H9 (cell line): Measurements from ENCODE around the gene PRR3. TPM values are rescaled to one million over a fixed set of nuclear protein-coding genes. Genes with fewer than 3 reads are reported as not detected.
A peak's percentile ranks its signal among the peaks of the same experiment; 100 is the strongest.

Experiments
- DNase-seq: peaks from one replicate; pipeline ENCODE4 v3.0.0-alpha.2; 2017
- H2AFZ ChIP-seq: one replicate; pipeline ENCODE4 v1.6.1; 2013; ENCODE audit warnings: mild to moderate bottlenecking, low read length, control low read depth, moderate library complexity
- H2AK5ac ChIP-seq: 2 replicates; pipeline ENCODE4 v1.6.1; 2013; ENCODE audit warnings: low read length, control low read depth, mixed read lengths; ENCODE audit not compliant: insufficient read length
- H2BK120ac ChIP-seq: one replicate; pipeline ENCODE4 v1.6.1; 2013; ENCODE audit warnings: low read depth, mild to moderate bottlenecking, low read length, control low read depth, inconsistent platforms; ENCODE audit not compliant: poor library complexity, severe bottlenecking
- H2BK12ac ChIP-seq: 2 replicates; pipeline ENCODE4 v1.6.1; 2013; ENCODE audit warnings: low read length, control low read depth, mixed read lengths, low read depth; ENCODE audit not compliant: insufficient read length
- H2BK15ac ChIP-seq: 2 replicates; pipeline ENCODE4 v1.6.1; 2013; ENCODE audit warnings: low read depth, low read length, control low read depth
- H2BK20ac ChIP-seq: one replicate; pipeline ENCODE4 v1.6.1; 2013; ENCODE audit warnings: low read depth, mild to moderate bottlenecking, low read length, control low read depth, inconsistent platforms; ENCODE audit not compliant: poor library complexity, severe bottlenecking
- H2BK5ac ChIP-seq: 2 replicates; pipeline ENCODE4 v1.6.1; 2013; ENCODE audit warnings: low read length, control low read depth, mixed read lengths; ENCODE audit not compliant: insufficient read length
- H3K14ac ChIP-seq: 2 replicates; pipeline ENCODE4 v1.6.1; 2013; ENCODE audit warnings: low read length, control low read depth; ENCODE audit not compliant: insufficient read depth
- H3K18ac ChIP-seq: 2 replicates; pipeline ENCODE4 v1.6.1; 2013; ENCODE audit warnings: low read depth, mild to moderate bottlenecking, mixed read lengths, low read length, control low read depth; ENCODE audit not compliant: insufficient read length
- H3K23ac ChIP-seq: 2 replicates; pipeline ENCODE4 v1.6.1; 2013; ENCODE audit warnings: low read length, control low read depth, mixed read lengths, low read depth; ENCODE audit not compliant: insufficient read length
- H3K23me2 ChIP-seq: 2 replicates; pipeline ENCODE4 v1.6.1; 2013; ENCODE audit warnings: low read depth, mild to moderate bottlenecking, mixed read lengths, low read length, control low read depth; ENCODE audit not compliant: insufficient read length, poor library complexity, severe bottlenecking
- H3K27ac ChIP-seq: 2 replicates; pipeline ENCODE4 v1.5.1; 2013; ENCODE audit warnings: low read length, control low read depth, mixed read lengths, low read depth; ENCODE audit not compliant: insufficient read length
- H3K27me3 ChIP-seq: 2 replicates; pipeline ENCODE4 v1.6.1; 2013; ENCODE audit warnings: low read length, control low read depth, inconsistent platforms; ENCODE audit not compliant: insufficient read depth
- H3K4ac ChIP-seq: 2 replicates; pipeline ENCODE4 v1.6.1; 2013; ENCODE audit warnings: low read depth, mild to moderate bottlenecking, control low read depth, inconsistent platforms, low read length, moderate library complexity
- H3K4me1 ChIP-seq: 2 replicates; pipeline ENCODE4 v1.6.1; 2013; ENCODE audit warnings: low read length, control low read depth, inconsistent platforms; ENCODE audit not compliant: insufficient read depth
- H3K4me2 ChIP-seq: 2 replicates; pipeline ENCODE4 v1.6.1; 2013; ENCODE audit warnings: low read length, control low read depth, mixed read lengths; ENCODE audit not compliant: insufficient read length, insufficient read depth
- H3K56ac ChIP-seq: 2 replicates; pipeline ENCODE4 v1.6.1; 2013; ENCODE audit warnings: low read depth, mild to moderate bottlenecking, mixed read lengths, low read length, control low read depth; ENCODE audit not compliant: insufficient read length
- H3K79me1 ChIP-seq: 2 replicates; pipeline ENCODE4 v1.6.1; 2013; ENCODE audit warnings: low read depth, mild to moderate bottlenecking, moderate library complexity, low read length, control low read depth, inconsistent platforms; ENCODE audit not compliant: insufficient read depth, poor library complexity, severe bottlenecking
- H3K79me2 ChIP-seq: 2 replicates; pipeline ENCODE4 v1.6.1; 2013; ENCODE audit warnings: low read length, control low read depth, inconsistent platforms; ENCODE audit not compliant: insufficient read depth
- H3K9ac ChIP-seq: 2 replicates; pipeline ENCODE4 v1.6.1; 2013; ENCODE audit warnings: low read length, control low read depth, mixed read lengths; ENCODE audit not compliant: insufficient read length; ENCODE audit errors: extremely low read depth
- H3K9me3 ChIP-seq: one replicate; pipeline ENCODE4 v1.6.1; 2013; ENCODE audit warnings: low read depth, low read length, inconsistent platforms; ENCODE audit not compliant: control insufficient read depth
- H3T11ph ChIP-seq: one replicate; pipeline ENCODE4 v1.6.1; 2013; ENCODE audit warnings: mild to moderate bottlenecking, low read length, control low read depth, inconsistent platforms
- H4K20me1 ChIP-seq: one replicate; pipeline ENCODE4 v1.6.1; 2013; ENCODE audit not compliant: control insufficient read depth, insufficient read length, insufficient read depth
- H4K5ac ChIP-seq: 2 replicates; pipeline ENCODE4 v1.6.1; 2013; ENCODE audit warnings: low read depth, mild to moderate bottlenecking, mixed read lengths, low read length, control low read depth; ENCODE audit not compliant: insufficient read length
- H4K8ac ChIP-seq: replicated peaks from 2 replicates; pipeline ENCODE4 v1.6.1; 2013; ENCODE audit warnings: low read length, control low read depth, mixed read lengths, low read depth; ENCODE audit not compliant: insufficient read length
- H4K91ac ChIP-seq: 2 replicates; pipeline ENCODE4 v1.6.1; 2013; ENCODE audit warnings: low read depth, mild to moderate bottlenecking, moderate library complexity, mixed read lengths, low read length, control low read depth; ENCODE audit not compliant: insufficient read length
- H3K27ac Mint-ChIP-seq, 3 experiments: 2 replicates in 2 of 3; 3 replicates in 1 of 3; pipeline ENCODE4 v1.8.0; 2020 to 2021; ENCODE audit warnings: mixed read lengths in 3 of 3, mild to moderate bottlenecking in 1 of 3, moderate library complexity in 1 of 3
- H3K27me3 Mint-ChIP-seq: 2 replicates; pipeline ENCODE4 v1.8.0; 2021; ENCODE audit warnings: low read depth, mild to moderate bottlenecking, moderate library complexity, mixed read lengths
- H3K36me3 Mint-ChIP-seq, 3 experiments: 2 replicates in 2 of 3; 3 replicates in 1 of 3; pipeline ENCODE4 v1.8.0; 2020 to 2021; ENCODE audit warnings: low read depth in 3 of 3, mixed read lengths in 3 of 3; ENCODE audit not compliant: insufficient read depth in 1 of 3
- H3K4me1 Mint-ChIP-seq, 2 experiments: 2 replicates each; pipeline ENCODE4 v1.8.0; 2020; ENCODE audit warnings: mixed read lengths in 2 of 2
- H3K4me3 Mint-ChIP-seq, 2 experiments: 2 replicates in 1 of 2; 3 replicates in 1 of 2; pipeline ENCODE4 v1.8.0; 2020 to 2021; ENCODE audit warnings: mild to moderate bottlenecking in 2 of 2, mixed read lengths in 2 of 2, moderate library complexity in 1 of 2
- H3K9me3 Mint-ChIP-seq, 2 experiments: 2 replicates in 1 of 2; 3 replicates in 1 of 2; pipeline ENCODE4 v1.8.0; 2020; ENCODE audit warnings: mild to moderate bottlenecking in 2 of 2, mixed read lengths in 2 of 2, moderate library complexity in 1 of 2
- CTCF ChIP-seq: fragments of 200-600 bp; sonication (generic); conservative IDR thresholded peaks from 3 replicates; pipeline ENCODE4 v1.8.0; 2021; ENCODE audit warnings: antibody characterized with exemption, mild to moderate bottlenecking
- WGBS: extraction: QIAGEN DNeasy Blood & Tissue Kit; methylation state at CpG from one replicate; pipeline ENCODE4 v1.1.7; 2013; ENCODE audit warnings: missing lambda C conversion rate, low lambda C conversion rate, mixed read lengths; ENCODE audit not compliant: insufficient read length; ENCODE audit errors: extremely low coverage; 5-methylcytosine and 5-hydroxymethylcytosine counted together
- total RNA-seq: library from RNA; stranded (reverse); gene quantifications from 2 replicates; pipeline ENCODE4 v1.2.1, GENCODE V29; 2021

PRR3 gene
- total RNA-seq, 1 experiment from 2014 or later, result 17.0 TPM

GRCh38 chr6:30600451-30600961 is 43.4 kb downstream of the PRR3 start:
- H3K18ac ChIP-seq, result no peak overlapping the region
- no peak overlapping the region for H3K23ac ChIP-seq
- TF ChIP-seq CTCF, result no peak
- H4K8ac ChIP-seq, result no peak overlapping the region
- no peak for DNase-seq
- no peak overlapping the region for H2BK5ac ChIP-seq
- no peak overlapping the region for H3K4me2 ChIP-seq
- H3K4me1 ChIP-seq, result no peaks in the 10 kb centered on the region
- no peak overlapping the region for H4K5ac ChIP-seq
- no peak overlapping the region for H2BK12ac ChIP-seq
- H3K9ac ChIP-seq, result no peak overlapping the region
- Mint-ChIP-seq H3K9me3 (no peaks in the 10 kb centered on the region), H3K36me3 (peaks cover 43 to 70% (median 60%) of the 10 kb centered on the region in 3 experiments), H3K4me1 (peaks cover 0 to 2% of the 10 kb centered on the region in 2 experiments; a peak in 1 of 4 replicates), H3K27ac (peak overlapping the region in 1 of 3 experiments; percentile 77; a peak in 1 of 7 replicates), H3K27me3 (no peaks in the 10 kb centered on the region; the same call in none of the 2 replicates), H3K4me3 (no peak overlapping the region)
- H3K4ac ChIP-seq, result no peak overlapping the region
- no peak overlapping the region for H2BK15ac ChIP-seq
- H3K27ac ChIP-seq, result no peak overlapping the region
- no peak overlapping the region for H4K91ac ChIP-seq
- no peak overlapping the region for H2BK120ac ChIP-seq
- no peaks in the 10 kb centered on the region for H3K9me3 ChIP-seq
- no peak overlapping the region for H2AK5ac ChIP-seq
- no peaks in the 10 kb centered on the region for H3K79me1 ChIP-seq
- WGBS, result no CpG with 5 or more reads among the region's 10 CpGs
- no peaks in the 10 kb centered on the region for H3K23me2 ChIP-seq
- no peak overlapping the region for H3T11ph ChIP-seq
- no peak overlapping the region for H2BK20ac ChIP-seq
- no peaks in the 10 kb centered on the region for H3K79me2 ChIP-seq
- H3K27me3 ChIP-seq, result no peaks in the 10 kb centered on the region
- H3K14ac ChIP-seq, result no peak overlapping the region
- peaks cover 3% of the 10 kb centered on the region for H4K20me1 ChIP-seq
- no peak overlapping the region for H3K56ac ChIP-seq
- H2AFZ ChIP-seq, result no peak overlapping the region
